T-helper 9 cell (primary cell): ENCODE measurements around the gene LIMS2.

Experiments used
- DNase-seq: peaks from one replicate; pipeline ENCODE4 v3.0.0-alpha.2; 2020

The LIMS2 gene

GRCh38 chr2:127597046-127597983 is 78.0 kb downstream of the LIMS2 start:
- DNase-seq, result no peak

GRCh38 chr2:127596311-127597045 is 78.9 kb downstream of the LIMS2 start:
- DNase-seq, result no peak

- DNase-seq, result no peak
Observed at GRCh38 chr2:127594116-127594591, 81.2 kb downstream of the LIMS2 start.

GRCh38 chr2:127593228-127594115 is 81.9 kb downstream of the LIMS2 start:
- DNase-seq, result no peak

GRCh38 chr2:127592761-127593227 is 82.5 kb downstream of the LIMS2 start:
- DNase-seq, result no peak

GRCh38 chr2:127591221-127591923 is 84.0 kb downstream of the LIMS2 start:
- peak; percentile 47 for DNase-seq

GRCh38 chr2:127590386-127591190 is 84.7 kb downstream of the LIMS2 start:
- no peak for DNase-seq

- DNase-seq, result no peak
Observed at GRCh38 chr2:127589841-127590240, 85.5 kb downstream of the LIMS2 start.

- DNase-seq, result no peak
Observed at GRCh38 chr2:127589358-127589757, 86.0 kb downstream of the LIMS2 start.
